GM19324 (cell line): ENCODE data around the gene XAB2.

Experiments used
- ATAC-seq: cut with Tn5 transposase; IDR thresholded peaks from one replicate; pipeline ENCODE4 v1.9.1; 2021; ENCODE audit warnings: mild to moderate bottlenecking, moderate library complexity; ENCODE audit not compliant: unreplicated experiment, low FRiP score

XAB2 gene

GRCh38 chr19:7629347-7630054 lies at the start of gene XAB2, which contains the start of gene PET100:
Gene XAB2, minus strand, starts transcription at chr19:7629545. Its CDS starts 18 bp downstream, at chr19:7629527.
Gene PET100, plus strand, starts transcription at chr19:7629793. Its CDS starts 41 bp downstream, at chr19:7629834.
- ATAC-seq = peak; percentile 92

- no peak for ATAC-seq
Observed at GRCh38 chr19:7677669-7678311, 48.4 kb upstream of the XAB2 start.

GRCh38 chr19:7676854-7677253 lies 47.5 kb upstream of the XAB2 start, which contains the start of gene MCEMP1:
Gene MCEMP1, plus strand, starts transcription at chr19:7677090. Its CDS starts 31 bp downstream, at chr19:7677121.
- ATAC-seq = no peak

GRCh38 chr19:7676376-7676775 lies 47.0 kb upstream of the XAB2 start:
- ATAC-seq = no peak

GRCh38 chr19:7674010-7675005 lies 45.0 kb upstream of the XAB2 start:
- no peak for ATAC-seq

GRCh38 chr19:7672522-7672921 lies 43.2 kb upstream of the XAB2 start:
- ATAC-seq = no peak

- ATAC-seq = no peak
Observed at GRCh38 chr19:7670790-7671189, 41.4 kb upstream of the XAB2 start.

- no peak for ATAC-seq
Observed at GRCh38 chr19:7670150-7670783, 40.9 kb upstream of the XAB2 start.

- no peak for ATAC-seq
Observed at GRCh38 chr19:7669641-7670040, 40.3 kb upstream of the XAB2 start.

GRCh38 chr19:7668842-7669241 lies 39.5 kb upstream of the XAB2 start, which contains the start of gene RETN:
Gene RETN, plus strand, starts transcription at chr19:7669049. Its CDS starts 278 bp downstream, at chr19:7669327.
- ATAC-seq = no peak

- no peak for ATAC-seq
Observed at GRCh38 chr19:7665076-7665475, 35.7 kb upstream of the XAB2 start.

GRCh38 chr19:7663706-7664105 lies 34.4 kb upstream of the XAB2 start:
- ATAC-seq = no peak

- ATAC-seq = no peak
Observed at GRCh38 chr19:7662657-7663056, 33.3 kb upstream of the XAB2 start.

- no peak for ATAC-seq
Observed at GRCh38 chr19:7661744-7662538, 32.6 kb upstream of the XAB2 start.

- no peak for ATAC-seq
Observed at GRCh38 chr19:7658219-7658686, 28.9 kb upstream of the XAB2 start.

GRCh38 chr19:7657131-7657751 lies 27.9 kb upstream of the XAB2 start:
- no peak for ATAC-seq

GRCh38 chr19:7655581-7655980 lies 26.2 kb upstream of the XAB2 start:
- no peak for ATAC-seq

- ATAC-seq = no peak
Observed at GRCh38 chr19:7654401-7654800, 25.1 kb upstream of the XAB2 start.
